Heart left ventricle (tissue), 13 donors: ENCODE results near the gene ELFN1.

Experiments used
- POLR2A ChIP-seq, 2 donors: fragments of 450-650 bp; IDR thresholded peaks; one replicate each; pipeline ENCODE4 v1.6.1; 2017; ENCODE audit warnings: antibody characterized with exemption in 2 of 2, mild to moderate bottlenecking in 2 of 2, moderate library complexity in 2 of 2
- TF ChIP-seq, protein P1 (sequence below), 12 donors: fragments of 200-600 bp; sonication (generic) in 4 of 12; IDR thresholded peaks; one replicate each; pipeline versions ENCODE4 v1.5.0 to v1.8.0; 2018 to 2022; ENCODE audit warnings: antibody characterized with exemption in 12 of 12, mild to moderate bottlenecking in 5 of 12
- donor health status: ischemic (EF 13 %, LVEDD 7.1; RV severe dilation, severe dysfunction).
- donor health status: DM: no; HTN: yes; CAD: no.
- donor health status: DM: no; HTN: no; CAD: no.
- donor health status: ischemic (EF 25% LVEDD 6.9; RV normal size, moderate dysfunction).
- donor health status: ischemic (EF 25% LVEDD 5.7; RV mildly dilated, moderate dysfunction).
- donor health status: ischemic (EF 35%, LVEDD 5.7; RV mildly dilated, moderate dysfunction).
- donor health status: nonischemic (EF 11% LVEDD 7.7; RV severe dilation, severe dysfunction).
- donor health status: DM: yes; HTN: yes; CAD: no.
- donor health status: PGD.
- donor health status: ischemic (EF 29% LVEDD 5.4; RV normal size, mild dysfunction).
- donor health status: nonischemic (EF 23%, LVEDD 6.1; RV moderate dilation, normal function).

- TF ChIP-seq, protein P1, sequence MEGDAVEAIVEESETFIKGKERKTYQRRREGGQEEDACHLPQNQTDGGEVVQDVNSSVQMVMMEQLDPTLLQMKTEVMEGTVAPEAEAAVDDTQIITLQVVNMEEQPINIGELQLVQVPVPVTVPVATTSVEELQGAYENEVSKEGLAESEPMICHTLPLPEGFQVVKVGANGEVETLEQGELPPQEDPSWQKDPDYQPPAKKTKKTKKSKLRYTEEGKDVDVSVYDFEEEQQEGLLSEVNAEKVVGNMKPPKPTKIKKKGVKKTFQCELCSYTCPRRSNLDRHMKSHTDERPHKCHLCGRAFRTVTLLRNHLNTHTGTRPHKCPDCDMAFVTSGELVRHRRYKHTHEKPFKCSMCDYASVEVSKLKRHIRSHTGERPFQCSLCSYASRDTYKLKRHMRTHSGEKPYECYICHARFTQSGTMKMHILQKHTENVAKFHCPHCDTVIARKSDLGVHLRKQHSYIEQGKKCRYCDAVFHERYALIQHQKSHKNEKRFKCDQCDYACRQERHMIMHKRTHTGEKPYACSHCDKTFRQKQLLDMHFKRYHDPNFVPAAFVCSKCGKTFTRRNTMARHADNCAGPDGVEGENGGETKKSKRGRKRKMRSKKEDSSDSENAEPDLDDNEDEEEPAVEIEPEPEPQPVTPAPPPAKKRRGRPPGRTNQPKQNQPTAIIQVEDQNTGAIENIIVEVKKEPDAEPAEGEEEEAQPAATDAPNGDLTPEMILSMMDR (IDR thresholded peaks at IDR 0.05), result no peak
- no peak for TF ChIP-seq POLR2A (IDR thresholded peaks at IDR 0.05)
Observed at GRCh38 chr7:1667566-1668395, 2.3 kb upstream of the ELFN1 start.
